ENCODE results near the gene DNAJB12.

The DNAJB12 gene

GRCh38 chr10:72334196-72334824 lies 20.4 kb downstream of the DNAJB12 start:
- no peak overlapping the region for H3K23ac ChIP-seq (ENCODE audit: low read length)
- H2BK5ac ChIP-seq (ENCODE audit: low read depth, low read length, poor library complexity) = no peak overlapping the region
- no CpG with 5 or more reads among the region's 17 CpGs for WGBS (ENCODE audit: extremely low coverage, insufficient coverage, insufficient read length)
- H3K27me3 ChIP-seq (ENCODE audit: insufficient read depth, low read length) = no peaks in the 10 kb centered on the region
- no peak overlapping the region for H3K18ac ChIP-seq (ENCODE audit: low read length)
- H3K4me3 ChIP-seq (ENCODE audit: low read depth, low read length) = no peak overlapping the region
- no peak overlapping the region for H3K4ac ChIP-seq (ENCODE audit: low read depth, low read length)
- no peaks in the 10 kb centered on the region for H3K9me3 ChIP-seq (ENCODE audit: insufficient read depth, low read depth, low read length)
- H2AFZ ChIP-seq (ENCODE audit: insufficient read depth, low read length, poor library complexity) = no peak overlapping the region
- H4K12ac ChIP-seq (ENCODE audit: low read depth, low read length) = no peak overlapping the region
- DNase-seq = peak; percentile 48 to 60
- no peak overlapping the region for H2BK120ac ChIP-seq (ENCODE audit: insufficient read depth, low read length, poor library complexity)
- no peak overlapping the region for H4K8ac ChIP-seq (ENCODE audit: low read depth, low read length)
- H3K79me1 ChIP-seq (ENCODE audit: low read length) = peaks cover 9% of the 10 kb centered on the region
- H3K4me2 ChIP-seq (ENCODE audit: low read length) = no peak overlapping the region
- H3K79me2 ChIP-seq (ENCODE audit: control insufficient read depth, insufficient read depth, low read length, poor library complexity) = peaks cover 2% of the 10 kb centered on the region
- H2BK12ac ChIP-seq (ENCODE audit: low read length) = no peak overlapping the region
- peaks cover 14 to 15% of the 10 kb centered on the region in 2 experiments for H3K4me1 ChIP-seq (ENCODE audit: control insufficient read depth in 1 of 2, insufficient read depth in 2 of 2, low read length in 2 of 2)
- H3K9ac ChIP-seq (ENCODE audit: low read length) = no peak overlapping the region
- H4K91ac ChIP-seq (ENCODE audit: low read depth, low read length) = no peak overlapping the region
- peaks cover 44 to 45% of the 10 kb centered on the region in 2 experiments for H3K36me3 ChIP-seq (ENCODE audit: control insufficient read depth in 1 of 2, insufficient read depth in 2 of 2, low read length in 2 of 2)
- no peak overlapping the region for H3K14ac ChIP-seq (ENCODE audit: low read length)
- no peak overlapping the region for H3K27ac ChIP-seq (ENCODE audit: low read depth, low read length)
- H2AK5ac ChIP-seq (ENCODE audit: low read length) = no peak overlapping the region

GRCh38 chr10:72333112-72334015 lies 21.4 kb downstream of the DNAJB12 start:
- H3K23ac ChIP-seq (ENCODE audit: low read length) = no peak overlapping the region
- H3K9me3 ChIP-seq (ENCODE audit: insufficient read depth, low read depth, low read length) = no peaks in the 10 kb centered on the region
- H3K27ac ChIP-seq (ENCODE audit: low read depth, low read length) = no peak overlapping the region
- peaks cover 9% of the 10 kb centered on the region for H3K79me1 ChIP-seq (ENCODE audit: low read length)
- no peak overlapping the region for H2AK5ac ChIP-seq (ENCODE audit: low read length)
- no peak overlapping the region for H3K4me2 ChIP-seq (ENCODE audit: low read length)
- H3K4ac ChIP-seq (ENCODE audit: low read depth, low read length) = no peak overlapping the region
- H3K4me1 ChIP-seq (ENCODE audit: control insufficient read depth in 1 of 2, insufficient read depth in 2 of 2, low read length in 2 of 2) = peaks cover 16 to 20% of the 10 kb centered on the region in 2 experiments
- no peak overlapping the region for H4K8ac ChIP-seq (ENCODE audit: low read depth, low read length)
- H4K91ac ChIP-seq (ENCODE audit: low read depth, low read length) = peak overlapping the region; percentile 17
- no peak overlapping the region for H3K14ac ChIP-seq (ENCODE audit: low read length)
- H2BK5ac ChIP-seq (ENCODE audit: low read depth, low read length, poor library complexity) = no peak overlapping the region
- no peak overlapping the region for H2BK12ac ChIP-seq (ENCODE audit: low read length)
- no peaks in the 10 kb centered on the region for H3K27me3 ChIP-seq (ENCODE audit: insufficient read depth, low read length)
- peaks cover 41 to 45% of the 10 kb centered on the region in 2 experiments for H3K36me3 ChIP-seq (ENCODE audit: control insufficient read depth in 1 of 2, insufficient read depth in 2 of 2, low read length in 2 of 2)
- H4K12ac ChIP-seq (ENCODE audit: low read depth, low read length) = no peak overlapping the region
- H3K79me2 ChIP-seq (ENCODE audit: control insufficient read depth, insufficient read depth, low read length, poor library complexity) = peaks cover 2% of the 10 kb centered on the region
- no peak for DNase-seq
- peak overlapping the region; percentile 23 for H2AFZ ChIP-seq (ENCODE audit: insufficient read depth, low read length, poor library complexity)
- no peak overlapping the region for H3K4me3 ChIP-seq (ENCODE audit: low read depth, low read length)
- no peak overlapping the region for H3K18ac ChIP-seq (ENCODE audit: low read length)
- no peak overlapping the region for H3K9ac ChIP-seq (ENCODE audit: low read length)
- no peak overlapping the region for H2BK120ac ChIP-seq (ENCODE audit: insufficient read depth, low read length, poor library complexity)
- WGBS (ENCODE audit: extremely low coverage, insufficient coverage, insufficient read length) = no CpG with 5 or more reads among the region's 19 CpGs

- Histone ChIP-seq H3K23ac (ENCODE audit: low read length) (no peak overlapping the region), H3K79me2 (ENCODE audit: control insufficient read depth, insufficient read depth, low read length, poor library complexity) (peaks cover 2% of the 10 kb centered on the region), H3K9ac (ENCODE audit: low read length) (no peak overlapping the region), H2BK120ac (ENCODE audit: insufficient read depth, low read length, poor library complexity) (peak overlapping the region; percentile 50), H3K27me3 (ENCODE audit: insufficient read depth, low read length) (no peaks in the 10 kb centered on the region), H2BK5ac (ENCODE audit: low read depth, low read length, poor library complexity) (peak overlapping the region; percentile 60), H3K27ac (ENCODE audit: low read depth, low read length) (peak overlapping the region; percentile 31), H2BK12ac (ENCODE audit: low read length) (no peak overlapping the region), H4K91ac (ENCODE audit: low read depth, low read length) (peak overlapping the region; percentile 71), H3K4me3 (ENCODE audit: low read depth, low read length) (no peak overlapping the region), H2AFZ (ENCODE audit: insufficient read depth, low read length, poor library complexity) (no peak overlapping the region), H3K4ac (ENCODE audit: low read depth, low read length) (peak overlapping the region; percentile 28), H4K8ac (ENCODE audit: low read depth, low read length) (peak overlapping the region; percentile 62), H3K4me1 (ENCODE audit: control insufficient read depth in 1 of 2, insufficient read depth in 2 of 2, low read length in 2 of 2) (peaks cover 16 to 23% of the 10 kb centered on the region in 2 experiments), H3K14ac (ENCODE audit: low read length) (peak overlapping the region; percentile 65), H3K9me3 (ENCODE audit: insufficient read depth, low read depth, low read length) (no peaks in the 10 kb centered on the region), H3K18ac (ENCODE audit: low read length) (peak overlapping the region; percentile 40), H3K79me1 (ENCODE audit: low read length) (peaks cover 13% of the 10 kb centered on the region), H3K4me2 (ENCODE audit: low read length) (no peak overlapping the region), H3K36me3 (ENCODE audit: control insufficient read depth in 1 of 2, insufficient read depth in 2 of 2, low read length in 2 of 2) (peaks cover 34 to 38% of the 10 kb centered on the region in 2 experiments), H4K12ac (ENCODE audit: low read depth, low read length) (peak overlapping the region; percentile 67), H2AK5ac (ENCODE audit: low read length) (peak overlapping the region; percentile 21)
- DNase-seq = no peak
- WGBS (ENCODE audit: extremely low coverage, insufficient coverage, insufficient read length) = no CpG with 5 or more reads among the region's 12 CpGs
Measured at GRCh38 chr10:72332423-72333111, 22.2 kb downstream of the DNAJB12 start.

Data from trophoblast cell (in vitro differentiated cells and primary cell).